HEK293 (cell line): ENCODE results near the gene WNT7A.

Source experiments
- CTCF ChIP-seq: fragments of 450-650 bp; formaldehyde crosslinking; IDR thresholded peaks from 2 replicates; pipeline ENCODE4 v1.5.1; 2016; ENCODE audit warnings: missing biosample characterization, missing genetic modification characterization
- OSR2 ChIP-seq: fragments of 450-650 bp; formaldehyde crosslinking; IDR thresholded peaks from 2 replicates; pipeline ENCODE4 v1.5.1; 2016; ENCODE audit warnings: missing biosample characterization, missing genetic modification characterization
- PRDM1 ChIP-seq: fragments of 450-650 bp; formaldehyde crosslinking; IDR thresholded peaks from 2 replicates; pipeline ENCODE4; 2016; ENCODE audit warnings: missing biosample characterization, missing genetic modification characterization
- YY1 ChIP-seq: fragments of 450-650 bp; formaldehyde crosslinking; IDR thresholded peaks from 2 replicates; pipeline ENCODE4 v1.5.1; 2018; ENCODE audit warnings: missing biosample characterization, missing genetic modification characterization
- ZBTB26 ChIP-seq: fragments of 450-650 bp; formaldehyde crosslinking; optimal IDR thresholded peaks from 2 replicates; pipeline ENCODE3; 2016; ENCODE audit warnings: missing biosample characterization, mild to moderate bottlenecking, missing genetic modification characterization
- ZNF16 ChIP-seq: fragments of 450-650 bp; formaldehyde crosslinking; IDR thresholded peaks from 2 replicates; pipeline ENCODE4 v1.5.1; 2016; ENCODE audit warnings: low read depth, missing biosample characterization, missing genetic modification characterization
- ZNF174 ChIP-seq: fragments of 450-650 bp; formaldehyde crosslinking; IDR thresholded peaks from 2 replicates; pipeline ENCODE4 v1.5.0; 2017; ENCODE audit warnings: missing biosample characterization, mild to moderate bottlenecking, missing genetic modification characterization
- ZNF514 ChIP-seq: fragments of 450-650 bp; formaldehyde crosslinking; IDR thresholded peaks from 2 replicates; pipeline ENCODE4 v1.5.1; 2016; ENCODE audit warnings: missing biosample characterization, missing genetic modification characterization
- ZNF558 ChIP-seq: fragments of 450-650 bp; formaldehyde crosslinking; IDR thresholded peaks from 2 replicates; pipeline ENCODE4 v1.5.1; 2016; ENCODE audit warnings: missing biosample characterization, missing genetic modification characterization
- TF ChIP-seq, protein P1 (sequence below): fragments of 450-650 bp; formaldehyde crosslinking; IDR thresholded peaks from 2 replicates; pipeline ENCODE4 v1.5.1; 2016; ENCODE audit warnings: missing biosample characterization, missing genetic modification characterization, low read depth

DNA sequence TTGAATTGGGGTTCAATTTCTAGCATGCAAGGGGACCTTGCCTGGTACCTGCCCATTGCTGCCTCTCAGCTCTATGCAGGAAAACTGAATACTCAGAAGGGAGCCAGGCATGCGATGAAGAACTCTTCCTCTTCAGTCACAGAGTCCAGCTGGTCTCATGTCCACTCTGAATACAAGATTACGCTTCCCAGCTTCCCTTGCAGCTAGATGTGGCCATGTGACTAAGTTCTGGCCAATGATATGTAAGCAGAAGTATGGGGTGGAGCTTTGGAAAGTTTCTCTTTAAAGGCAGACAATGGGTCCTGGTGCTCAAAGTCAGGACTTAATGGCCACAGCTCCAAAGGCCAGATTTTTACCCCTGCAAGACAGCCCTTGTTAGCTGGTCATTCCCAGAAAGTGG lies 9.0 kb downstream of the WNT7A start:
- TF ChIP-seq ZNF514 (tag by site-specific recombination) (no peak), OSR2 (tag by site-specific recombination) (no peak), ZNF16 (tag by site-specific recombination) (no peak), ZBTB26 (no peak), ZNF174 (tag by site-specific recombination) (no peak), YY1 (tag by site-specific recombination) (no peak), ZNF558 (no peak), CTCF (tag by site-specific recombination) (no peak), PRDM1 (tag by site-specific recombination) (no peak)
- TF ChIP-seq, protein P1, sequence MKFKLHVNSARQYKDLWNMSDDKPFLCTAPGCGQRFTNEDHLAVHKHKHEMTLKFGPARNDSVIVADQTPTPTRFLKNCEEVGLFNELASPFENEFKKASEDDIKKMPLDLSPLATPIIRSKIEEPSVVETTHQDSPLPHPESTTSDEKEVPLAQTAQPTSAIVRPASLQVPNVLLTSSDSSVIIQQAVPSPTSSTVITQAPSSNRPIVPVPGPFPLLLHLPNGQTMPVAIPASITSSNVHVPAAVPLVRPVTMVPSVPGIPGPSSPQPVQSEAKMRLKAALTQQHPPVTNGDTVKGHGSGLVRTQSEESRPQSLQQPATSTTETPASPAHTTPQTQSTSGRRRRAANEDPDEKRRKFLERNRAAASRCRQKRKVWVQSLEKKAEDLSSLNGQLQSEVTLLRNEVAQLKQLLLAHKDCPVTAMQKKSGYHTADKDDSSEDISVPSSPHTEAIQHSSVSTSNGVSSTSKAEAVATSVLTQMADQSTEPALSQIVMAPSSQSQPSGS (tag by site-specific recombination), result no peak
